Thyroid gland (tissue), 4 donors: Measurements from ENCODE around the gene GAS7. TPM values are rescaled to one million over a fixed set of nuclear protein-coding genes. Genes with fewer than 3 reads are reported as not detected.

Experiments
- DNase-seq, 2 donors: peaks; one replicate each; pipeline ENCODE4 v3.0.0-alpha.2; 2019
- H3K27ac ChIP-seq, 3 donors: fragments of 200-600 bp; sonication (generic); 1 replicate in 2 of 3; 2 replicates in 1 of 3; pipeline ENCODE4 v1.5.1; 2016 to 2019; ENCODE audit warnings: mild to moderate bottlenecking in 1 of 3, moderate library complexity in 1 of 3
- H3K27me3 ChIP-seq: fragments of 200-600 bp; sonication (generic); one replicate; pipeline ENCODE4 v1.5.1; 2019
- H3K36me3 ChIP-seq, 2 donors: fragments of 200-600 bp; sonication (generic); one replicate each; pipeline ENCODE4 v1.5.1; 2016 to 2019
- H3K4me1 ChIP-seq, 2 donors: fragments of 200-600 bp; sonication (generic); one replicate each; pipeline ENCODE4 v1.5.1; 2017 to 2019
- H3K4me3 ChIP-seq, 3 donors: fragments of 200-600 bp; sonication (generic); replicated peaks in 1 of 3; 1 replicate in 2 of 3; 2 replicates in 1 of 3; pipeline ENCODE4 v1.5.1; 2016; ENCODE audit warnings: mild to moderate bottlenecking in 1 of 3
- H3K9me3 ChIP-seq: fragments of 200-600 bp; sonication (generic); one replicate; pipeline ENCODE4 v1.5.1; 2017
- CTCF ChIP-seq, 6 experiments: fragments of 200-600 bp in 3 of 6; fragments of 450-650 bp in 3 of 6; sonication (generic) in 3 of 6; IDR thresholded peaks; one replicate each; pipeline ENCODE4 v1.5.1; 2016 to 2019; ENCODE audit warnings: antibody characterized with exemption in 6 of 6, mild to moderate bottlenecking in 2 of 6, inconsistent platforms in 1 of 6, moderate library complexity in 1 of 6
- POLR2A ChIP-seq, 2 donors: fragments of 450-650 bp; IDR thresholded peaks; one replicate each; pipeline ENCODE4 v1.6.1; 2017; ENCODE audit warnings: antibody characterized with exemption in 2 of 2, mild to moderate bottlenecking in 2 of 2, moderate library complexity in 1 of 2
- WGBS, 2 donors: methylation state at CpG; one replicate each; pipeline ENCODE4 v1.1.5; 2017; 5-methylcytosine and 5-hydroxymethylcytosine counted together
- intact Hi-C: fragments of 100-400 bp; cut with DNase I; formaldehyde crosslinking; loops from one replicate; pipeline ENCODE4 v1.15.1; 2023
- total RNA-seq, 4 donors: library from RNA; depleted of rRNA; stranded (reverse); fragments of >200 nt; gene quantifications; one replicate each; pipeline ENCODE4 v1.2.3, GENCODE V29; 2016

GAS7 gene
- total RNA-seq, 4 donors from 2014 or later = 7.5 to 30.3 (median 24.1) TPM

DNA sequence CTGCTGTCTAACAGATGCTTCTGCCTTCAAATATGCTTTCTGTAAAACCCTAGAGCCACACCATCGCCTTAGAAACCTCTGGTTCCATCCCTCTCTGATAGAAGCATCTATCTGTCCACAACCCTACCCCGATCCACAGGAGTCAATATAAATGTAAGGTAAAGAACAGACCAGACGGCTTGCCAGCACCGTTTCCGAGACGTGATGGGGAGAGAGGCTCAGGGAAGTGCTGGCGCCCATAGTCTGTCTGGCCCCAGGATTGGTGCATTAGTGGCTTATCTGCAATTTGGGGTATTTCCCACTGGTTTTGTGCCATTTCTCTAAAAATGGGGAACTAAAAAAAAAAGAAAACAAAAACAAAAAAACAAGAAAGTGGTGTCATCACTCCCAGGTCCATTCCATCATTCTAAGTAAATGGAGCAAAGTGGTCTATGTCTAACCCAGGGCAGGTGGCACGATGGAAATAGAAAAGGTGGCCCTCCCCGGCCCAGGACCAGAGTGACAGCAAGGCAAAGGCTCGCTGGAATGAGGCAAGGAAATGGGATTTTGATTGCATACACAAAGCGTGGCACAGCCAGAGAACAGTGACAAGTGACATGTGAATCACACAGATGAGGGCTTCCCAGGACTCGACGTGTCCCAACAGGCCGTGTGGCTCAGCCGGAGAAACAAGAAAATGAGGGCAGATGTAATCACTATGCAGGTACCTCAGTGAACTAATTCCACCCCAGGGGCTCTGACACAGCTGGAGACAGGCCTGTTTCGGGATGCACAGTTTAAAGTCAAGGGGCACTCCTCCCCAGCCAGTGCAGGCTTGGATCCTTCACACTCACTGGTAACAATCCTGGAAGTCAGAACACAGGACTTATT, 125.6 kb downstream of the GAS7 start:
- TF ChIP-seq CTCF (IDR thresholded peaks at IDR 0.05) = no peak
- TF ChIP-seq POLR2A (IDR thresholded peaks at IDR 0.05) = no peak
- 84 to 87% methylated on average over 16 of the region's 16 CpGs for whole genome bisulfite sequencing, 2 donors
- no peak overlapping the region for H3K27ac ChIP-seq
- no peak for DNase-seq
- H3K36me3 ChIP-seq = no peaks in the 10 kb centered on the region
- no peaks in the 10 kb centered on the region for H3K4me1 ChIP-seq
- intact Hi-C loops = no loop called here
- H3K9me3 ChIP-seq = no peaks in the 10 kb centered on the region
- no peak overlapping the region for H3K4me3 ChIP-seq
- H3K27me3 ChIP-seq = no peaks in the 10 kb centered on the region

GRCh38 chr17:10072086-10072485, 126.3 kb downstream of the GAS7 start:
- TF ChIP-seq CTCF (IDR thresholded peaks at IDR 0.05) (no peak), POLR2A (IDR thresholded peaks at IDR 0.05) (no peak)
- no peak overlapping the region for H3K27ac ChIP-seq
- 93 to 96% methylated on average over 4 of the region's 4 CpGs for WGBS, 2 donors
- H3K36me3 ChIP-seq = no peaks in the 10 kb centered on the region
- intact Hi-C loops = no loop called here
- no peaks in the 10 kb centered on the region for H3K9me3 ChIP-seq
- DNase-seq = no peak
- H3K4me3 ChIP-seq = no peak overlapping the region
- no peaks in the 10 kb centered on the region for H3K4me1 ChIP-seq
- H3K27me3 ChIP-seq = no peaks in the 10 kb centered on the region

- no peaks in the 10 kb centered on the region for H3K9me3 ChIP-seq
- intact Hi-C loops = no loop called here
- H3K27ac ChIP-seq = no peak overlapping the region
- H3K4me1 ChIP-seq = no peaks in the 10 kb centered on the region
- H3K4me3 ChIP-seq = no peak overlapping the region
- H3K36me3 ChIP-seq = no peaks in the 10 kb centered on the region
- no peak for DNase-seq
- no peak for TF ChIP-seq CTCF (IDR thresholded peaks at IDR 0.05)
- TF ChIP-seq POLR2A (IDR thresholded peaks at IDR 0.05) = no peak
- no peaks in the 10 kb centered on the region for H3K27me3 ChIP-seq
- WGBS, 2 donors = 89 to 90% methylated on average over 6 of the region's 6 CpGs
These were observed 127.3 kb downstream of the GAS7 start for GRCh38 chr17:10071141-10071540.

DNA sequence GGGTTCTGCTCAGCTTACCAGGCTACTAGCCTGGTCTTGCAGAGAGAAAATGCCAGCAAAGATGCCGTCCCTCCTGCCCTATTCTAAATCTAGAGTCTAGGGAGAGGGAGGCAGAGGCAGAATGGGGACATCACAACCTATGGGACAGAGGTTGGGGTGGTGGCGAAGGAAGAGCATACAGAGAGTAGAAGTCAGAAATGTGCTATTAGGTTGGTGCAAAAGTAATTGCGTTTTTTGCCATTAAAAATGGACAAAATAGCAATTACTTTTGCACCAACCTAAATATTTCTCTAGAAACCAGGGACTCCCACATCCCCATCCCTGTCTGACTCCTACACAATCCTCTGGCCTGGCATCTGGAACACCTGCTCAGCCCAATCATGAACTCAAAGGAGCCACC, 127.7 kb downstream of the GAS7 start:
- 89 to 91% methylated on average over 3 of the region's 3 CpGs for WGBS, 2 donors
- Histone ChIP-seq H3K4me1 (no peaks in the 10 kb centered on the region), H3K27ac (no peak overlapping the region), H3K27me3 (no peaks in the 10 kb centered on the region), H3K36me3 (no peaks in the 10 kb centered on the region), H3K9me3 (no peaks in the 10 kb centered on the region), H3K4me3 (no peak overlapping the region)
- no peak for DNase-seq
- intact Hi-C loops = no loop called here
- TF ChIP-seq CTCF (IDR thresholded peaks at IDR 0.05) (no peak), POLR2A (IDR thresholded peaks at IDR 0.05) (no peak)

DNA sequence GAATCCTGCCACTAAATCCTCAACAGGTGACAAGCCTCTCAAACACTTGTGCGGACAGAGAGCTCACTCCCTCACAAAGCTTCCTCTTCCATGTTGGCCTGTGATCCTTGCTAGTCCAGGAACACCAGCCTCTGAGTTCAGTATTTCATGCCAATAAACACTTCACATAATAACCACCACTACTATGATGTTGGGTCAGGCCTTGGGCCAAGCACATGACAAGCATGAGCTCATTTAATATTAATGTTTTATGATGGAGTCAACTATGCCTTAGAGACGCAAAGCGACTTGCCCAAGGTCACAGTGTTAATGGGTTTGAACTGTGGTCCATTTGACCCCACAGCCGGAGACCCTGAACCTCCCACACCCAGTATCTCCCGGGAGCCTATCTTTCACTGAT, 129.1 kb downstream of the GAS7 start:
- Histone ChIP-seq H3K36me3 (no peaks in the 10 kb centered on the region), H3K4me3 (no peak overlapping the region), H3K27me3 (no peaks in the 10 kb centered on the region), H3K9me3 (no peaks in the 10 kb centered on the region), H3K27ac (no peak overlapping the region), H3K4me1 (no peaks in the 10 kb centered on the region)
- TF ChIP-seq POLR2A (IDR thresholded peaks at IDR 0.05) = no peak
- no peak for TF ChIP-seq CTCF (IDR thresholded peaks at IDR 0.05)
- 74 to 79% methylated on average over 5 of the region's 5 CpGs for WGBS, 2 donors
- peak; percentile 7 to 15 for DNase-seq
- intact Hi-C loops = no loop called here
